ENCODE measurements around the gene TBC1D10A.
A peak's percentile ranks its signal among the peaks of the same experiment; 100 is the strongest.

Gene TBC1D10A

GRCh38 chr22:30284172-30284571 is 42.6 kb downstream of the TBC1D10A start:
- DNase-seq = no peak
- H3K4me3 Mint-ChIP-seq = no peak overlapping the region
- H3K36me3 Mint-ChIP-seq (ENCODE audit: low read depth) = no peaks in the 10 kb centered on the region
- H3K27me3 Mint-ChIP-seq = no peaks in the 10 kb centered on the region
- H3K4me1 Mint-ChIP-seq (ENCODE audit: low read depth) = peaks cover 29% of the 10 kb centered on the region
- no peaks in the 10 kb centered on the region for H3K9me3 Mint-ChIP-seq
- H3K27ac Mint-ChIP-seq = no peak overlapping the region

- Mint-ChIP-seq H3K9me3 (no peaks in the 10 kb centered on the region), H3K36me3 (ENCODE audit: low read depth) (no peaks in the 10 kb centered on the region), H3K4me1 (ENCODE audit: low read depth) (peaks cover 28% of the 10 kb centered on the region), H3K27ac (no peak overlapping the region), H3K4me3 (no peak overlapping the region), H3K27me3 (no peaks in the 10 kb centered on the region)
- no peak for DNase-seq
Observed at GRCh38 chr22:30283342-30283741, 43.4 kb downstream of the TBC1D10A start.

GRCh38 chr22:30282616-30283046 is 44.1 kb downstream of the TBC1D10A start:
- no peak overlapping the region for H3K4me3 Mint-ChIP-seq
- peaks cover 27% of the 10 kb centered on the region for H3K4me1 Mint-ChIP-seq (ENCODE audit: low read depth)
- no peak for DNase-seq
- H3K27ac Mint-ChIP-seq = no peak overlapping the region
- no peaks in the 10 kb centered on the region for H3K9me3 Mint-ChIP-seq
- no peaks in the 10 kb centered on the region for H3K36me3 Mint-ChIP-seq (ENCODE audit: low read depth)
- H3K27me3 Mint-ChIP-seq = no peaks in the 10 kb centered on the region

GRCh38 chr22:30280505-30280904 is 46.2 kb downstream of the TBC1D10A start:
- H3K27ac Mint-ChIP-seq = no peak overlapping the region
- no peak overlapping the region for H3K4me3 Mint-ChIP-seq
- no peaks in the 10 kb centered on the region for H3K27me3 Mint-ChIP-seq
- peaks cover 34% of the 10 kb centered on the region for H3K4me1 Mint-ChIP-seq (ENCODE audit: low read depth)
- no peaks in the 10 kb centered on the region for H3K36me3 Mint-ChIP-seq (ENCODE audit: low read depth)
- H3K9me3 Mint-ChIP-seq = no peaks in the 10 kb centered on the region
- no peak for DNase-seq

GRCh38 chr22:30279932-30280331 is 46.8 kb downstream of the TBC1D10A start:
- no peak overlapping the region for H3K27ac Mint-ChIP-seq
- no peaks in the 10 kb centered on the region for H3K27me3 Mint-ChIP-seq
- H3K36me3 Mint-ChIP-seq (ENCODE audit: low read depth) = no peaks in the 10 kb centered on the region
- no peaks in the 10 kb centered on the region for H3K9me3 Mint-ChIP-seq
- DNase-seq = no peak
- H3K4me3 Mint-ChIP-seq = no peak overlapping the region
- peaks cover 40% of the 10 kb centered on the region for H3K4me1 Mint-ChIP-seq (ENCODE audit: low read depth)

GRCh38 chr22:30279046-30279788 is 47.5 kb downstream of the TBC1D10A start:
- Mint-ChIP-seq H3K4me1 (ENCODE audit: low read depth) (peaks cover 44% of the 10 kb centered on the region), H3K4me3 (no peak overlapping the region), H3K36me3 (ENCODE audit: low read depth) (no peaks in the 10 kb centered on the region), H3K27ac (no peak overlapping the region), H3K27me3 (no peaks in the 10 kb centered on the region), H3K9me3 (no peaks in the 10 kb centered on the region)
- DNase-seq = no peak

GRCh38 chr22:30277547-30278344 is 49.0 kb downstream of the TBC1D10A start:
- H3K27ac Mint-ChIP-seq = no peak overlapping the region
- DNase-seq = no peak
- no peaks in the 10 kb centered on the region for H3K36me3 Mint-ChIP-seq (ENCODE audit: low read depth)
- H3K9me3 Mint-ChIP-seq = no peaks in the 10 kb centered on the region
- H3K27me3 Mint-ChIP-seq = no peaks in the 10 kb centered on the region
- H3K4me3 Mint-ChIP-seq = no peak overlapping the region
- H3K4me1 Mint-ChIP-seq (ENCODE audit: low read depth) = peaks cover 38% of the 10 kb centered on the region

GRCh38 chr22:30276039-30276438 is 50.7 kb downstream of the TBC1D10A start:
- DNase-seq = no peak
- H3K9me3 Mint-ChIP-seq = no peaks in the 10 kb centered on the region
- H3K27me3 Mint-ChIP-seq = no peaks in the 10 kb centered on the region
- H3K36me3 Mint-ChIP-seq (ENCODE audit: low read depth) = peaks cover 6% of the 10 kb centered on the region
- H3K4me3 Mint-ChIP-seq = peak overlapping the region; percentile 25
- peak overlapping the region; percentile 42 for H3K27ac Mint-ChIP-seq
- peaks cover 38% of the 10 kb centered on the region for H3K4me1 Mint-ChIP-seq (ENCODE audit: low read depth)

GRCh38 chr22:30275625-30276024 is 51.1 kb downstream of the TBC1D10A start:
- Mint-ChIP-seq H3K9me3 (no peaks in the 10 kb centered on the region), H3K4me3 (peak overlapping the region; percentile 25), H3K27me3 (no peaks in the 10 kb centered on the region), H3K27ac (peak overlapping the region; percentile 42), H3K4me1 (ENCODE audit: low read depth) (peaks cover 38% of the 10 kb centered on the region), H3K36me3 (ENCODE audit: low read depth) (peaks cover 8% of the 10 kb centered on the region)
- DNase-seq = peak; percentile 55

GRCh38 chr22:30274437-30274812 is 52.3 kb downstream of the TBC1D10A start:
- DNase-seq = no peak
- Mint-ChIP-seq H3K36me3 (ENCODE audit: low read depth) (peaks cover 17% of the 10 kb centered on the region), H3K9me3 (no peaks in the 10 kb centered on the region), H3K4me1 (ENCODE audit: low read depth) (peaks cover 34% of the 10 kb centered on the region), H3K4me3 (no peak overlapping the region), H3K27ac (no peak overlapping the region), H3K27me3 (no peaks in the 10 kb centered on the region)

- Mint-ChIP-seq H3K9me3 (no peaks in the 10 kb centered on the region), H3K4me1 (ENCODE audit: low read depth) (peaks cover 31% of the 10 kb centered on the region), H3K4me3 (no peak overlapping the region), H3K27ac (no peak overlapping the region), H3K36me3 (ENCODE audit: low read depth) (peaks cover 23% of the 10 kb centered on the region), H3K27me3 (no peaks in the 10 kb centered on the region)
- no peak for DNase-seq
Observed at GRCh38 chr22:30273711-30274436, 52.9 kb downstream of the TBC1D10A start.

- no peaks in the 10 kb centered on the region for H3K27me3 Mint-ChIP-seq
- H3K27ac Mint-ChIP-seq = no peak overlapping the region
- H3K4me3 Mint-ChIP-seq = no peak overlapping the region
- no peaks in the 10 kb centered on the region for H3K9me3 Mint-ChIP-seq
- DNase-seq = no peak
- peaks cover 37% of the 10 kb centered on the region for H3K4me1 Mint-ChIP-seq (ENCODE audit: low read depth)
- peaks cover 31% of the 10 kb centered on the region for H3K36me3 Mint-ChIP-seq (ENCODE audit: low read depth)
Observed at GRCh38 chr22:30272781-30273601, 53.8 kb downstream of the TBC1D10A start.

- Mint-ChIP-seq H3K4me3 (no peak overlapping the region), H3K27me3 (no peaks in the 10 kb centered on the region)
- DNase-seq = no peak
Observed at GRCh38 chr22:30270832-30271231, 55.9 kb downstream of the TBC1D10A start.

GRCh38 chr22:30268331-30268730 is 58.4 kb downstream of the TBC1D10A start:
- no peaks in the 10 kb centered on the region for H3K9me3 Mint-ChIP-seq
- H3K4me3 Mint-ChIP-seq = peak overlapping the region; percentile 94
- peaks cover 71% of the 10 kb centered on the region for H3K36me3 Mint-ChIP-seq (ENCODE audit: low read depth)
- DNase-seq = no peak
- H3K27me3 Mint-ChIP-seq = no peaks in the 10 kb centered on the region
- peaks cover 45% of the 10 kb centered on the region for H3K4me1 Mint-ChIP-seq (ENCODE audit: low read depth)
- H3K27ac Mint-ChIP-seq = peak overlapping the region; percentile 99

More at GRCh38 chr22:30270832-30271231, 55.9 kb downstream of the TBC1D10A start:
- Mint-ChIP-seq H3K9me3 (no peaks in the 10 kb centered on the region), H3K36me3 (ENCODE audit: low read depth) (peaks cover 47% of the 10 kb centered on the region), H3K4me1 (ENCODE audit: low read depth) (peaks cover 37% of the 10 kb centered on the region), H3K27ac (no peak overlapping the region)

Data from activated T-cell treated with anti-CD3 and anti-CD28 coated beads, Interleukin-2, amount 50 U/mL, for 24 hours (primary cell).